ENCODE results near the gene ITPRIP.
A peak's percentile ranks its signal among the peaks of the same experiment; 100 is the strongest.

Gene ITPRIP, protein sequence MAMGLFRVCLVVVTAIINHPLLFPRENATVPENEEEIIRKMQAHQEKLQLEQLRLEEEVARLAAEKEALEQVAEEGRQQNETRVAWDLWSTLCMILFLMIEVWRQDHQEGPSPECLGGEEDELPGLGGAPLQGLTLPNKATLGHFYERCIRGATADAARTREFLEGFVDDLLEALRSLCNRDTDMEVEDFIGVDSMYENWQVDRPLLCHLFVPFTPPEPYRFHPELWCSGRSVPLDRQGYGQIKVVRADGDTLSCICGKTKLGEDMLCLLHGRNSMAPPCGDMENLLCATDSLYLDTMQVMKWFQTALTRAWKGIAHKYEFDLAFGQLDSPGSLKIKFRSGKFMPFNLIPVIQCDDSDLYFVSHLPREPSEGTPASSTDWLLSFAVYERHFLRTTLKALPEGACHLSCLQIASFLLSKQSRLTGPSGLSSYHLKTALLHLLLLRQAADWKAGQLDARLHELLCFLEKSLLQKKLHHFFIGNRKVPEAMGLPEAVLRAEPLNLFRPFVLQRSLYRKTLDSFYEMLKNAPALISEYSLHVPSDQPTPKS

GRCh38 chr10:104337985-104338735, at the start of gene ITPRIP:
Gene ITPRIP (minus strand): TSS chr10:104338465. CDS start chr10:104316051, 22,414 bp downstream.
- DNase-seq (ENCODE audit: low read depth in 3 of 3, low spot score in 1 of 3), result peak in 2 of 3 donors; percentile 45 to 47

DNA sequence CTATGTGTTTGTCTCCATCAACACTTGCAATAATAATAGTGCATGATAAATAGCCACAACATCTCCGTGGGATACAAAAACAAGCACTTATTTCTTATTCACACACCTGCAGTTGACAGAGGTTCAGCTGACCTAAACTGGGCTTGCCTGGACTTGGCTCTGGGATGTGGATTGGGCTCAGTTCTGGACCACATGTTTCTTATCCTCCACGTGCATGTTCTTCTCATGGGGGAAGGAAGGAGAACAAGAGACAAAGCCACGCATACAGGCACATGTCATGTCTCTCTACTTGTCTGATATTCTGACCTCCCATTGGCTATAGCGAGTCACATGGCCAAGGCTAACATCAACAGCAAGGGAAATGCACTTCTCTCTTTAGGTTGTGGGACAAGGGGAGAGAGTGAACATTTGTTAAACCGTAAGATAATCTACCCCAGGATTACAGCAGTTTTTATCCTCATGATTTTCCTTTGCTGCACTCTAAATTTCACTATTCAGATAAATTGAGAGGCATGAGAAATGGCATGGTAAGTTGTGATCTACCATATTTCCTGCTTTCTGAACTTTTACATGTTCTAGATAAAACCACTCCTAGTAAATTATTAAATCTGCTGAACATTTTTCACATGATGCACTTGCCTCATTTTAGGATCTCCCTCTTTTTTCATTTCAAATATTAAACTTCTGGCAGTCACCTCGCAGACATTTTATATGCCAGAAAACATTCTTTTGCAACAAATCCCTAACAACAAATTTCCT, 49.0 kb upstream of the ITPRIP start:
- DNase-seq (ENCODE audit: low read depth in 3 of 3, low spot score in 1 of 3), result no peak

GRCh38 chr10:104380336-104380735, 42.1 kb upstream of the ITPRIP start:
- no peak for DNase-seq (ENCODE audit: low read depth in 3 of 3, low spot score in 1 of 3)

GRCh38 chr10:104376784-104377300, 38.6 kb upstream of the ITPRIP start:
- DNase-seq (ENCODE audit: low read depth in 3 of 3, low spot score in 1 of 3), result no peak

GRCh38 chr10:104374591-104374990, 36.3 kb upstream of the ITPRIP start:
- no peak for DNase-seq (ENCODE audit: low read depth in 3 of 3, low spot score in 1 of 3)

DNA sequence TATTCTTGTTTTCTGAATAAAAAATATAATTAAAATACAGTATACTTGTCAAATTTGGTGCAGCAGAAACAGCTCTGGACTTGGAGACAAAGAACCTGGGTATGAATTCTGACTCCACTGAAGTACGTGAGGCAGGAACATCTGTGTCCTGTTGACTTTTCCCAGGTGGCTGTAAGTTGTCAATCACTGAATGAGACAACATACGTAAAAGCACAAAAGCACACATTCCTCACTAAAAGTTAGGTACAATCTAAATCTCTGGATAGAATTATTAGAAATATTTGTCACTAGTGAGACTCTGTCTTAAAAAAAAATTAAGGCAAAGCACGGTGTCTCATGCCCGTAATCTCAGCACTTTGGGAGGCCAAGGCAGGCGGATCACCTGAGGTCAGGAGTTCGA, 33.5 kb upstream of the ITPRIP start:
- DNase-seq (ENCODE audit: low read depth in 3 of 3, low spot score in 1 of 3), result no peak

GRCh38 chr10:104368381-104368780, 30.1 kb upstream of the ITPRIP start:
- no peak for DNase-seq (ENCODE audit: low read depth in 3 of 3, low spot score in 1 of 3)

GRCh38 chr10:104367904-104368303, 29.6 kb upstream of the ITPRIP start:
- no peak for DNase-seq (ENCODE audit: low read depth in 3 of 3, low spot score in 1 of 3)

DNA sequence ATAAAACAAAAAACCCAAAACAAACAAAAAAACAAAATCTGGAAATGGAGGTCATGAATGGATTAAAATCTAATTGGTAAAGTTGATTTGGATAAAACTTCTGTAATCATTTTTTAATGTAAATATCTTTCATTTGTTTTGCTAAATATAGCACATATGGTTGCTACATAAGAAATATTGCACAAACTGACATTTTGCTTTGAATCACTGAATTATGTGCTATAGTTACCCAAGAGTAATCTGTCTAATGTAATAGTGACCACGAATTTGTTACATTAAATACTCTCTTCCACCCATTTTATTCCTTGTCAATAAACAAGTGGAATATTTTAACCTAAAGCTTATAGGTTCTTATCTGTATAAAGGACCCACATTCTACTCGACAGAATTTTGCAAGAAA, 21.5 kb upstream of the ITPRIP start:
- DNase-seq (ENCODE audit: low read depth in 3 of 3, low spot score in 1 of 3), result no peak

GRCh38 chr10:104353325-104354048, 15.2 kb upstream of the ITPRIP start, which contains the start of gene CFAP58:
Gene CFAP58 (plus strand): TSS chr10:104353833. CDS start chr10:104353898, 65 bp downstream.
- DNase-seq (ENCODE audit: low read depth in 3 of 3, low spot score in 1 of 3), result peak; percentile 75 to 84 (median 83)

DNA sequence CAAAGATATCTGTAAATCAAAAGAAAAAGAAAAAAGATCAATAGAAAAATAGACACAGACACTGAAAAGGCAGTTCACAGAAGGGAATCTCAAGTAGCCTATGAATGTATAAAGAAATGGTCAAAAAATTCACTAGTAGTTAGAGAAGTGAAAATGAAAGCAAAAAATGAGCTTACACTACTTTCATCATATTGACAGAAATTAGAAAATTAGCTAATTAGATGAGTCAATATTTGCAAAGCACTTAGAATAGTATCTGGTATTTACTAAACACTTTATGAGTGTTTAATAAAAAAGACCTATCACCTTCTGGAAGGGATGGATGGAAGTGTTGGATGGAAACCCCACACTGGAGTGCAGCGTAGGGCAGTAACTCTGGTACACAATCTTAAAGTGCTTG, 13.7 kb upstream of the ITPRIP start:
- no peak for DNase-seq (ENCODE audit: low read depth in 3 of 3, low spot score in 1 of 3)

DNA sequence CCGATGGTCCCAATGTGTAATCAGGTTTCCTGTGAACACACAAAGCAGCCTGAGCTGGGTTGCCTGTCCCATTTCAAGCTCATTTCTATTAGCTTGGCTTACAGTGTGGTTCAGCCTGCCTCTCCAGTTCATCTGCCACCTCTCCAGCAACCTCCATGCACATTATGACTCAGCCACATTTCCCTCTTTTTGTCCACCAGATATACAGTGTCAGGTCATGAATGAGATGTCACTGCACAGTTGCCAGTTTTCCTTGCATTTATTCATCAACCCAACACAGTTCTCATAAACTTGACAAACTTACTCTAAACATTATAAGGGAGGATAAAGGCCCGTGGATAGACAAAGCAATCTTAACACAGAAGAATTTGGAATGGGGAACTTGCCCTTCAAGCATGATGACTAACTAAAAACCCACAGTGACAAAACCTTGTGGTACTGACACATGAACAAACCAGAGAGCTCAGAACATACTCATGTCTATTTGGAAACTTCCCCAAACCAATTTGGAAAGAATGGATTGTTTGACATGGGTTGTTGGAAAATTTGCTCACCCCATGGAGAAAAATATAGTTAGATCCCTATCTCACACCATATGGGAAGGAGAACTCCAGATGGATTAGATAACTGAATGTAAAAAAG, 12.9 kb upstream of the ITPRIP start:
- DNase-seq (ENCODE audit: low read depth in 3 of 3, low spot score in 1 of 3), result no peak

GRCh38 chr10:104350127-104350635, 11.9 kb upstream of the ITPRIP start:
- no peak for DNase-seq (ENCODE audit: low read depth in 3 of 3, low spot score in 1 of 3)

GRCh38 chr10:104349623-104350126, 11.4 kb upstream of the ITPRIP start:
- no peak for DNase-seq (ENCODE audit: low read depth in 3 of 3, low spot score in 1 of 3)

DNA sequence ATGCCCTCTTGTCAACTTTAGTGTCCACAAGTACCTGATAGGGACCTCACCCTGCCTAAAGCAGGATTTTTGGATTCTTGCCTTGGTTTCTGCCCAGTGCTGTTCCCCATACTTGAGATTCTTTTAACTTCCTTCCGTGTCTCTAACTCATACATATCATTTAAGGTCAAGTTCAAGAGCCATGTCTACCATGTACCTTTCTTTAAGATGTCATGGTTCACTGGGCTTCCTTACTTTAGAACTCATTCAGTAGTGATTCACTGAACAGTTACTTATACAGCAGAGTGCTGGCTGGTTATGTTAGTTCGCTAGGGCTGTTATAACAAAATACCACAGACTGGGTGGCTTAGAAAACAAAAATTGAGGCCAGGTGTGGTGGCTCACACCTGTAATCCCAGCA, 10.3 kb upstream of the ITPRIP start:
- DNase-seq (ENCODE audit: low read depth in 3 of 3, low spot score in 1 of 3), result no peak

DNA sequence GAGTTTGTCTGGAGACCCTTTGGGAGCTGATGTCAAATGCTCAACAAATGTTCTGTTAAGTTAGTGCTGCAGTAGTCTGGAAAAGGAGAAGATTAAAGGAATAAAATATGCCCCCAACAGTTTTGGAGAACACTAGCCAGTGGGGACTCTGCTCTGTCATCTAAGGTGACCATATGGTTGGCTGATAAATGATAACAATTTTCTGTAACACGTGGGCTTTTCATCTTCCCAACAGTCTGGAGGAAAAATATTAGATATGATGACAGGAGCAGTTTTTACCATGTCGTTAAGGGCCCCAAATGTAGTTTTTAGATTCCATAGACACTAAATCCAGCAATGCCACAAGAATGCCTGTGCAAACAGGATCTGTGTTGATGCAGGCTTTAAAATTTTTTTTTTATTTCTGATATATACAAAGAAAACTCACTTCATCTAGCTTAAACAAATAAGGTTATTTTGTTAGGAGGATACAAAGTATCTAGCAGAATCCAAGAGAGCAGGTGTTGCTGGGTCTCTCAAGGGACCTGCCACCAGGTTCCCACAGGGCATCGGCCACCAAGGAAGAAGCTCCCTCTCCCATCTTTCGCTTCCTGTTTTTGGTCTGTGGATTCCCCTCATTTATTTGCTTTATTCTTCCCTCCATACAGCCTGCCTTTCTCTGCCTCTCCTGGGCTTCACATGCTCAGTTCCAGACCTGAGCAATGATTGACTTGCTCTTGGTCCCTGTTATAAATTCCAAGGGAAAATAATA, 9.2 kb upstream of the ITPRIP start:
- no peak for DNase-seq (ENCODE audit: low read depth in 3 of 3, low spot score in 1 of 3)

DNA sequence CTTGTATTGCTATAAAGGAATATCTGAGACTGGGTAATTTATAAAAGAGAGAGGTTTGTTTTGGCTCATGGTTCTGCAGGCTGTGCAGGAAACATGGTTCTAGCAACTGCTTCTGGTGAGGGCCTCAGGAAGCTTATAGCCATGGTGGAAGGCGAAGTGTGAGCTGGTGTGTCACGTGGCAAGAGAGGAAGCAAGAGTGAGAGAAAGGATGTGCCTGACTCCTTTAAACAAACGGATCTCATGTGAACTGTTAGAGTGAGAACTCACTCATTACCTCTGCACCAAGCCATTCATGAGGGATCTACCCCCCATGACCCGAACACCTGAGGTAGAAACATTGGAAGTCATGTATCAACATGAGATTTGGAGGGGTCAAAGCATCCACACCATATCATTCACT, 7.7 kb upstream of the ITPRIP start:
- DNase-seq (ENCODE audit: low read depth in 3 of 3, low spot score in 1 of 3), result no peak

DNA sequence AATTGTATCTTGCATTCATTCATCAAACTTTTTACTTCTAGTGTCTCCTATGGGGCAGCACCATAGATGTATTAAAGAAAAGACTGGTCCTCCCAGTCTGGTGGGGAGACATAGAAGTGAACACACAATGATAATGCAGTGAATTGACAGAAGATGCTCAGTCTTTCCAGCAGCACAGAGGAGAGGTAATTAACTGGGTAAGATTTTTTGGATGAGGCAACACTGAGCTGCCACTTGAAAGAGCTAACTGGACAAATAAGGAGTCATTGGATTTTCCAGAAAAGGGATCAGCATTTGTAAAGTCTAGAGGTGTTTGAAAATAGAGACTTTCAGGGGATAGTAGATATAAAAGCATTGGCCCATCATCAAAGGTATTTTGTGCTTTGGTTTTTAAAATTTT, 7.2 kb upstream of the ITPRIP start:
- no peak for DNase-seq (ENCODE audit: low read depth in 3 of 3, low spot score in 1 of 3)

GRCh38 chr10:104344219-104344618, 6.0 kb upstream of the ITPRIP start:
- no peak for DNase-seq (ENCODE audit: low read depth in 3 of 3, low spot score in 1 of 3)

Data from stimulated activated CD4-positive, alpha-beta T cell treated with anti-CD3 and anti-CD28 coated beads, TNF-alpha, amount 100 ng/mL, for 1 hour (primary cell).